H9 (cell line): ENCODE measurements around the gene MDFIC. TPM values are rescaled to one million over a fixed set of nuclear protein-coding genes. Genes with fewer than 3 reads are reported as not detected.

Experiments
- DNase-seq: peaks from one replicate; pipeline ENCODE4 v3.0.0-alpha.2; 2017
- H2AFZ ChIP-seq: one replicate; pipeline ENCODE4 v1.6.1; 2013; ENCODE audit warnings: mild to moderate bottlenecking, low read length, control low read depth, moderate library complexity
- H2AK5ac ChIP-seq: 2 replicates; pipeline ENCODE4 v1.6.1; 2013; ENCODE audit warnings: low read length, control low read depth, mixed read lengths; ENCODE audit not compliant: insufficient read length
- H2BK120ac ChIP-seq: one replicate; pipeline ENCODE4 v1.6.1; 2013; ENCODE audit warnings: low read depth, mild to moderate bottlenecking, low read length, control low read depth, inconsistent platforms; ENCODE audit not compliant: poor library complexity, severe bottlenecking
- H2BK12ac ChIP-seq: 2 replicates; pipeline ENCODE4 v1.6.1; 2013; ENCODE audit warnings: low read length, control low read depth, mixed read lengths, low read depth; ENCODE audit not compliant: insufficient read length
- H2BK15ac ChIP-seq: 2 replicates; pipeline ENCODE4 v1.6.1; 2013; ENCODE audit warnings: low read depth, low read length, control low read depth
- H2BK20ac ChIP-seq: one replicate; pipeline ENCODE4 v1.6.1; 2013; ENCODE audit warnings: low read depth, mild to moderate bottlenecking, low read length, control low read depth, inconsistent platforms; ENCODE audit not compliant: poor library complexity, severe bottlenecking
- H2BK5ac ChIP-seq: 2 replicates; pipeline ENCODE4 v1.6.1; 2013; ENCODE audit warnings: low read length, control low read depth, mixed read lengths; ENCODE audit not compliant: insufficient read length
- H3K14ac ChIP-seq: 2 replicates; pipeline ENCODE4 v1.6.1; 2013; ENCODE audit warnings: low read length, control low read depth; ENCODE audit not compliant: insufficient read depth
- H3K18ac ChIP-seq: 2 replicates; pipeline ENCODE4 v1.6.1; 2013; ENCODE audit warnings: low read depth, mild to moderate bottlenecking, mixed read lengths, low read length, control low read depth; ENCODE audit not compliant: insufficient read length
- H3K23ac ChIP-seq: 2 replicates; pipeline ENCODE4 v1.6.1; 2013; ENCODE audit warnings: low read length, control low read depth, mixed read lengths, low read depth; ENCODE audit not compliant: insufficient read length
- H3K23me2 ChIP-seq: 2 replicates; pipeline ENCODE4 v1.6.1; 2013; ENCODE audit warnings: low read depth, mild to moderate bottlenecking, mixed read lengths, low read length, control low read depth; ENCODE audit not compliant: insufficient read length, poor library complexity, severe bottlenecking
- H3K27ac ChIP-seq: 2 replicates; pipeline ENCODE4 v1.5.1; 2013; ENCODE audit warnings: low read length, control low read depth, mixed read lengths, low read depth; ENCODE audit not compliant: insufficient read length
- H3K27me3 ChIP-seq: 2 replicates; pipeline ENCODE4 v1.6.1; 2013; ENCODE audit warnings: low read length, control low read depth, inconsistent platforms; ENCODE audit not compliant: insufficient read depth
- H3K4ac ChIP-seq: 2 replicates; pipeline ENCODE4 v1.6.1; 2013; ENCODE audit warnings: low read depth, mild to moderate bottlenecking, control low read depth, inconsistent platforms, low read length, moderate library complexity
- H3K4me1 ChIP-seq: 2 replicates; pipeline ENCODE4 v1.6.1; 2013; ENCODE audit warnings: low read length, control low read depth, inconsistent platforms; ENCODE audit not compliant: insufficient read depth
- H3K4me2 ChIP-seq: 2 replicates; pipeline ENCODE4 v1.6.1; 2013; ENCODE audit warnings: low read length, control low read depth, mixed read lengths; ENCODE audit not compliant: insufficient read length, insufficient read depth
- H3K56ac ChIP-seq: 2 replicates; pipeline ENCODE4 v1.6.1; 2013; ENCODE audit warnings: low read depth, mild to moderate bottlenecking, mixed read lengths, low read length, control low read depth; ENCODE audit not compliant: insufficient read length
- H3K79me1 ChIP-seq: 2 replicates; pipeline ENCODE4 v1.6.1; 2013; ENCODE audit warnings: low read depth, mild to moderate bottlenecking, moderate library complexity, low read length, control low read depth, inconsistent platforms; ENCODE audit not compliant: insufficient read depth, poor library complexity, severe bottlenecking
- H3K79me2 ChIP-seq: 2 replicates; pipeline ENCODE4 v1.6.1; 2013; ENCODE audit warnings: low read length, control low read depth, inconsistent platforms; ENCODE audit not compliant: insufficient read depth
- H3K9ac ChIP-seq: 2 replicates; pipeline ENCODE4 v1.6.1; 2013; ENCODE audit warnings: low read length, control low read depth, mixed read lengths; ENCODE audit not compliant: insufficient read length; ENCODE audit errors: extremely low read depth
- H3K9me3 ChIP-seq: one replicate; pipeline ENCODE4 v1.6.1; 2013; ENCODE audit warnings: low read depth, low read length, inconsistent platforms; ENCODE audit not compliant: control insufficient read depth
- H3T11ph ChIP-seq: one replicate; pipeline ENCODE4 v1.6.1; 2013; ENCODE audit warnings: mild to moderate bottlenecking, low read length, control low read depth, inconsistent platforms
- H4K20me1 ChIP-seq: one replicate; pipeline ENCODE4 v1.6.1; 2013; ENCODE audit not compliant: control insufficient read depth, insufficient read length, insufficient read depth
- H4K5ac ChIP-seq: 2 replicates; pipeline ENCODE4 v1.6.1; 2013; ENCODE audit warnings: low read depth, mild to moderate bottlenecking, mixed read lengths, low read length, control low read depth; ENCODE audit not compliant: insufficient read length
- H4K8ac ChIP-seq: replicated peaks from 2 replicates; pipeline ENCODE4 v1.6.1; 2013; ENCODE audit warnings: low read length, control low read depth, mixed read lengths, low read depth; ENCODE audit not compliant: insufficient read length
- H4K91ac ChIP-seq: 2 replicates; pipeline ENCODE4 v1.6.1; 2013; ENCODE audit warnings: low read depth, mild to moderate bottlenecking, moderate library complexity, mixed read lengths, low read length, control low read depth; ENCODE audit not compliant: insufficient read length
- H3K27ac Mint-ChIP-seq, 3 experiments: 2 replicates in 2 of 3; 3 replicates in 1 of 3; pipeline ENCODE4 v1.8.0; 2020 to 2021; ENCODE audit warnings: mixed read lengths in 3 of 3, mild to moderate bottlenecking in 1 of 3, moderate library complexity in 1 of 3
- H3K27me3 Mint-ChIP-seq: 2 replicates; pipeline ENCODE4 v1.8.0; 2021; ENCODE audit warnings: low read depth, mild to moderate bottlenecking, moderate library complexity, mixed read lengths
- H3K36me3 Mint-ChIP-seq, 3 experiments: 2 replicates in 2 of 3; 3 replicates in 1 of 3; pipeline ENCODE4 v1.8.0; 2020 to 2021; ENCODE audit warnings: low read depth in 3 of 3, mixed read lengths in 3 of 3; ENCODE audit not compliant: insufficient read depth in 1 of 3
- H3K4me1 Mint-ChIP-seq, 2 experiments: 2 replicates each; pipeline ENCODE4 v1.8.0; 2020; ENCODE audit warnings: mixed read lengths in 2 of 2
- H3K4me3 Mint-ChIP-seq, 2 experiments: 2 replicates in 1 of 2; 3 replicates in 1 of 2; pipeline ENCODE4 v1.8.0; 2020 to 2021; ENCODE audit warnings: mild to moderate bottlenecking in 2 of 2, mixed read lengths in 2 of 2, moderate library complexity in 1 of 2
- H3K9me3 Mint-ChIP-seq, 2 experiments: 2 replicates in 1 of 2; 3 replicates in 1 of 2; pipeline ENCODE4 v1.8.0; 2020; ENCODE audit warnings: mild to moderate bottlenecking in 2 of 2, mixed read lengths in 2 of 2, moderate library complexity in 1 of 2
- CTCF ChIP-seq: fragments of 200-600 bp; sonication (generic); conservative IDR thresholded peaks from 3 replicates; pipeline ENCODE4 v1.8.0; 2021; ENCODE audit warnings: antibody characterized with exemption, mild to moderate bottlenecking
- WGBS: extraction: QIAGEN DNeasy Blood & Tissue Kit; methylation state at CpG from one replicate; pipeline ENCODE4 v1.1.7; 2013; ENCODE audit warnings: missing lambda C conversion rate, low lambda C conversion rate, mixed read lengths; ENCODE audit not compliant: insufficient read length; ENCODE audit errors: extremely low coverage; 5-methylcytosine and 5-hydroxymethylcytosine counted together
- total RNA-seq: library from RNA; stranded (reverse); gene quantifications from 2 replicates; pipeline ENCODE4 v1.2.1, GENCODE V29; 2021

MDFIC gene
- total RNA-seq, 1 experiment from 2014 or later, result 2.0 TPM

- Histone ChIP-seq H4K8ac (no peak overlapping the region), H3K4me1 (no peaks in the 10 kb centered on the region), H3K14ac (no peak overlapping the region), H3K4ac (no peak overlapping the region), H3T11ph (no peak overlapping the region), H2BK12ac (no peak overlapping the region), H3K9me3 (no peaks in the 10 kb centered on the region), H3K79me1 (no peaks in the 10 kb centered on the region), H2BK15ac (no peak overlapping the region), H3K23ac (no peak overlapping the region), H2AK5ac (no peak overlapping the region), H3K27me3 (no peaks in the 10 kb centered on the region), H2BK20ac (no peak overlapping the region), H4K20me1 (no peaks in the 10 kb centered on the region), H4K91ac (no peak overlapping the region), H3K18ac (no peak overlapping the region), H2BK120ac (no peak overlapping the region), H3K9ac (no peak overlapping the region), H2BK5ac (no peak overlapping the region), H3K56ac (no peak overlapping the region), H2AFZ (no peak overlapping the region), H3K79me2 (no peaks in the 10 kb centered on the region), H3K4me2 (no peak overlapping the region), H3K23me2 (no peaks in the 10 kb centered on the region), H4K5ac (no peak overlapping the region), H3K27ac (no peak overlapping the region)
- Mint-ChIP-seq H3K4me3 (no peak overlapping the region), H3K4me1 (no peaks in the 10 kb centered on the region), H3K36me3 (peaks cover 0 to 5% (median 0%) of the 10 kb centered on the region in 3 experiments; a peak in 1 of 7 replicates), H3K27ac (no peak overlapping the region), H3K27me3 (no peaks in the 10 kb centered on the region), H3K9me3 (peaks cover 4 to 13% of the 10 kb centered on the region in 2 experiments; a peak in 3 of 5 replicates)
- no CpG with 5 or more reads among the region's 1 CpG for WGBS
- DNase-seq, result no peak
- TF ChIP-seq CTCF, result no peak
These were observed 42.3 kb upstream of the MDFIC start for GRCh38 chr7:114879554-114879953.
